HepG2 (cell line): ENCODE data around the gene DUSP9. TPM values are rescaled to one million over a fixed set of nuclear protein-coding genes. Genes with fewer than 3 reads are reported as not detected.

Source experiments
- ASH2L ChIP-seq: fragments of 300-600, 200-600 bp; sonication (generic); IDR thresholded peaks from 2 replicates; pipeline ENCODE4 v1.7.0; 2017; ENCODE audit warnings: low read depth, mild to moderate bottlenecking, moderate library complexity, mixed read lengths, low read length; ENCODE audit not compliant: insufficient read length
- DR1 ChIP-seq: sonication (generic); formaldehyde crosslinking; IDR thresholded peaks from 2 replicates; pipeline ENCODE4 v1.8.0; 2021; ENCODE audit warnings: mild to moderate bottlenecking, missing genetic modification reagents, inconsistent platforms
- FIP1L1 ChIP-seq: fragments of 200-400 bp; formaldehyde crosslinking; IDR thresholded peaks from 2 replicates; pipeline ENCODE4 v1.6.1; 2018; ENCODE audit warnings: low read depth, mild to moderate bottlenecking, low read length, moderate library complexity, borderline replicate concordance; ENCODE audit not compliant: insufficient read depth
- GATAD2A ChIP-seq: IDR thresholded peaks from 2 replicates; pipeline ENCODE4 v1.6.1; 2016
- HNF4A ChIP-seq: sonication (generic); formaldehyde crosslinking; IDR thresholded peaks from 2 replicates; pipeline ENCODE4 v1.4.0; 2020; ENCODE audit warnings: missing genetic modification reagents
- NR2C2 ChIP-seq: sonication (generic); formaldehyde crosslinking; IDR thresholded peaks from 2 replicates; pipeline ENCODE4 v1.4.0; 2020; ENCODE audit warnings: missing genetic modification reagents, mild to moderate bottlenecking, moderate library complexity, borderline replicate concordance
- POLR2AphosphoS2 ChIP-seq: IDR thresholded peaks from 2 replicates; pipeline ENCODE4 v1.6.1; 2011; ENCODE audit warnings: low read depth, low read length, improper control_type of control experiment
- RBM39 ChIP-seq: fragments of 200-400 bp; formaldehyde crosslinking; IDR thresholded peaks from one replicate; pipeline ENCODE4 v1.6.1; 2018; ENCODE audit warnings: antibody characterized with exemption, mild to moderate bottlenecking, low read depth, low read length; ENCODE audit not compliant: poor library complexity, severe bottlenecking
- SOX13 ChIP-seq, 3 experiments: fragments of 450-650 bp in 1 of 3; sonication (generic) in 1 of 3; formaldehyde crosslinking in 1 of 3; IDR thresholded peaks in 2 of 3; conservative IDR thresholded peaks in 1 of 3; 2 replicates each; pipeline versions ENCODE4 v1.5.0 to v1.6.1; 2016 to 2020; ENCODE audit warnings: antibody characterized with exemption in 1 of 3, mild to moderate bottlenecking in 1 of 3, missing compliant biosample characterization in 1 of 3, missing genetic modification reagents in 1 of 3, moderate library complexity in 1 of 3
- TOPORS ChIP-seq: sonication (generic); formaldehyde crosslinking; IDR thresholded peaks from 2 replicates; pipeline ENCODE4 v1.8.0; 2023; ENCODE audit warnings: mild to moderate bottlenecking, missing genetic modification reagents
- YY1 ChIP-seq: IDR thresholded peaks from 2 replicates; pipeline ENCODE4 v1.6.1; 2011; ENCODE audit warnings: low read length, low read depth, moderate library complexity, mild to moderate bottlenecking; ENCODE audit not compliant: insufficient read depth, insufficient replicate concordance
- ZFP82 ChIP-seq: sonication (generic); formaldehyde crosslinking; IDR thresholded peaks from 2 replicates; pipeline ENCODE4 v1.5.1; 2020; ENCODE audit warnings: mild to moderate bottlenecking, missing genetic modification reagents, borderline replicate concordance
- ZNF180 ChIP-seq: sonication (generic); formaldehyde crosslinking; IDR thresholded peaks from 2 replicates; pipeline ENCODE4 v1.4.0; 2020; ENCODE audit warnings: low read depth, missing genetic modification reagents, borderline replicate concordance
- ZNF33A ChIP-seq: sonication (generic); formaldehyde crosslinking; IDR thresholded peaks from 2 replicates; pipeline ENCODE4 v1.5.1; 2020; ENCODE audit warnings: missing genetic modification reagents, mild to moderate bottlenecking, moderate library complexity, borderline replicate concordance
- ZNF451 ChIP-seq: sonication (generic); formaldehyde crosslinking; IDR thresholded peaks from 2 replicates; pipeline ENCODE4 v1.5.0; 2020; ENCODE audit warnings: mild to moderate bottlenecking, missing genetic modification reagents
- ZNF605 ChIP-seq: sonication (generic); formaldehyde crosslinking; IDR thresholded peaks from 2 replicates; pipeline ENCODE4 v1.8.0; 2022; ENCODE audit warnings: mild to moderate bottlenecking, missing genetic modification reagents
- ZNF746 ChIP-seq: sonication (generic); formaldehyde crosslinking; IDR thresholded peaks from 2 replicates; pipeline ENCODE4 v1.8.0; 2022; ENCODE audit warnings: mild to moderate bottlenecking, missing genetic modification reagents
- polyA plus RNA-seq, 8 experiments: library from polyadenylated mRNA; depleted of rRNA in 3 of 8; stranded (reverse) in 7 of 8; unstranded in 1 of 8; fragments of >200 nt; fragmentation: Illumina TruSeq in 4 of 8; extraction: Trizol in 4 of 8; gene quantifications; 2 replicates each; pipeline versions ENCODE4 v1.2.1 to v1.2.3, GENCODE V29; 2011 to 2016; ENCODE audit warnings: low read depth in 4 of 8, missing spikeins in 1 of 8, mixed read lengths in 1 of 8; ENCODE audit not compliant: insufficient read depth in 1 of 8
- total RNA-seq, 5 experiments: library from RNA; depleted of rRNA; stranded (reverse); fragments of >200 nt; fragmentation: Illumina TruSeq; extraction: Trizol; gene quantifications; 2 replicates each; pipeline ENCODE4 v1.2.3, GENCODE V29; 2016; ENCODE audit warnings: low read depth in 1 of 5
- TF ChIP-seq, protein P1 (sequence below): sonication (generic); formaldehyde crosslinking; IDR thresholded peaks from 2 replicates; pipeline ENCODE4 v1.9.0; 2021; ENCODE audit warnings: missing genetic modification reagents, borderline replicate concordance
- TF ChIP-seq, protein P2 (sequence below): IDR thresholded peaks from 2 replicates; pipeline ENCODE4 v1.6.1; 2016; ENCODE audit warnings: low read depth, control low read depth
- TF ChIP-seq, protein P3 (sequence below): sonication (generic); formaldehyde crosslinking; IDR thresholded peaks from 2 replicates; pipeline ENCODE4 v1.5.0; 2020; ENCODE audit warnings: mild to moderate bottlenecking, missing genetic modification reagents
- TF ChIP-seq, protein P4 (sequence below): sonication (generic); formaldehyde crosslinking; IDR thresholded peaks from 2 replicates; pipeline ENCODE4 v1.4.0; 2020; ENCODE audit warnings: missing genetic modification reagents; ENCODE audit errors: not compliant biosample characterization

The DUSP9 gene
- total and polyA plus RNA-seq, 2 of the 13 experiments (the other 11 are each of a cell fraction or from before 2014, with no cell fraction given), result 235 to 435 TPM

DNA sequence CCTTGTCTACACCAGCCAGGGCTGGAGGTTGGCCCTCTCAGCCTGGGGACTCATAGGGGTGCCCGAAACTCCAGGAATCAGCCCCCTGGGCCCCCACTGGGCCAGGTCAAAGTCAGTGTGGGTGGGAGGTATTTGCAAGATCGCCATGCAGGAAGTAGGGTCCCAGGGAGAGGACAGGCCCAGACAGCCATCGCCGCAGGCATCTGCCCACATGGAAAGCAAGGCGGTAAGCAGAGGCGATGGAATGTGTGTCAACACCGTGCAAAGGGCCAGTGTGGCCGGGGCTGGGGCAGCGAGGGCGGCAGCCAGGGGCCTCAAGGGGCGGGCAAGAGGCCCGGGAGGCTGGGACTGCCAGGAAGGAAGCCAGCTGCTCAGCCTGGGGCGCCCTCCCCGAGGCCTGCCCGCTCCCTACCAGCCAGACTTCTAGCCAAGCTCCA is 19.3 kb upstream of the DUSP9 start (continued):
- TF ChIP-seq, protein P1, sequence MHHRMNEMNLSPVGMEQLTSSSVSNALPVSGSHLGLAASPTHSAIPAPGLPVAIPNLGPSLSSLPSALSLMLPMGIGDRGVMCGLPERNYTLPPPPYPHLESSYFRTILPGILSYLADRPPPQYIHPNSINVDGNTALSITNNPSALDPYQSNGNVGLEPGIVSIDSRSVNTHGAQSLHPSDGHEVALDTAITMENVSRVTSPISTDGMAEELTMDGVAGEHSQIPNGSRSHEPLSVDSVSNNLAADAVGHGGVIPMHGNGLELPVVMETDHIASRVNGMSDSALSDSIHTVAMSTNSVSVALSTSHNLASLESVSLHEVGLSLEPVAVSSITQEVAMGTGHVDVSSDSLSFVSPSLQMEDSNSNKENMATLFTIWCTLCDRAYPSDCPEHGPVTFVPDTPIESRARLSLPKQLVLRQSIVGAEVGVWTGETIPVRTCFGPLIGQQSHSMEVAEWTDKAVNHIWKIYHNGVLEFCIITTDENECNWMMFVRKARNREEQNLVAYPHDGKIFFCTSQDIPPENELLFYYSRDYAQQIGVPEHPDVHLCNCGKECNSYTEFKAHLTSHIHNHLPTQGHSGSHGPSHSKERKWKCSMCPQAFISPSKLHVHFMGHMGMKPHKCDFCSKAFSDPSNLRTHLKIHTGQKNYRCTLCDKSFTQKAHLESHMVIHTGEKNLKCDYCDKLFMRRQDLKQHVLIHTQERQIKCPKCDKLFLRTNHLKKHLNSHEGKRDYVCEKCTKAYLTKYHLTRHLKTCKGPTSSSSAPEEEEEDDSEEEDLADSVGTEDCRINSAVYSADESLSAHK (CRISPR knock-in tag), result no peak
- peak; percentile 57; the same call in 1 of the 2 replicates for TF ChIP-seq DR1
- peak; percentile 65 for TF ChIP-seq GATAD2A (CRISPR knock-in tag)
- TF ChIP-seq YY1, result peak; percentile 62
- TF ChIP-seq, protein P2, sequence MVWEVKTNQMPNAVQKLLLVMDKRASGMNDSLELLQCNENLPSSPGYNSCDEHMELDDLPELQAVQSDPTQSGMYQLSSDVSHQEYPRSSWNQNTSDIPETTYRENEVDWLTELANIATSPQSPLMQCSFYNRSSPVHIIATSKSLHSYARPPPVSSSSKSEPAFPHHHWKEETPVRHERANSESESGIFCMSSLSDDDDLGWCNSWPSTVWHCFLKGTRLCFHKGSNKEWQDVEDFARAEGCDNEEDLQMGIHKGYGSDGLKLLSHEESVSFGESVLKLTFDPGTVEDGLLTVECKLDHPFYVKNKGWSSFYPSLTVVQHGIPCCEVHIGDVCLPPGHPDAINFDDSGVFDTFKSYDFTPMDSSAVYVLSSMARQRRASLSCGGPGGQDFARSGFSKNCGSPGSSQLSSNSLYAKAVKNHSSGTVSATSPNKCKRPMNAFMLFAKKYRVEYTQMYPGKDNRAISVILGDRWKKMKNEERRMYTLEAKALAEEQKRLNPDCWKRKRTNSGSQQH (CRISPR knock-in tag), result no peak
- TF ChIP-seq SOX13 (IDR thresholded peaks at IDR 0.05), result no peak
- peak in 1 of 2 experiments; percentile 62; a peak in 2 of 4 replicates for TF ChIP-seq SOX13 (CRISPR knock-in tag; conservative IDR thresholded peaks at IDR 0.05 in 1 of 2, IDR thresholded peaks at IDR 0.05 in 1 of 2)
- peak; percentile 67 for TF ChIP-seq HNF4A (CRISPR knock-in tag)
- TF ChIP-seq, protein P3, sequence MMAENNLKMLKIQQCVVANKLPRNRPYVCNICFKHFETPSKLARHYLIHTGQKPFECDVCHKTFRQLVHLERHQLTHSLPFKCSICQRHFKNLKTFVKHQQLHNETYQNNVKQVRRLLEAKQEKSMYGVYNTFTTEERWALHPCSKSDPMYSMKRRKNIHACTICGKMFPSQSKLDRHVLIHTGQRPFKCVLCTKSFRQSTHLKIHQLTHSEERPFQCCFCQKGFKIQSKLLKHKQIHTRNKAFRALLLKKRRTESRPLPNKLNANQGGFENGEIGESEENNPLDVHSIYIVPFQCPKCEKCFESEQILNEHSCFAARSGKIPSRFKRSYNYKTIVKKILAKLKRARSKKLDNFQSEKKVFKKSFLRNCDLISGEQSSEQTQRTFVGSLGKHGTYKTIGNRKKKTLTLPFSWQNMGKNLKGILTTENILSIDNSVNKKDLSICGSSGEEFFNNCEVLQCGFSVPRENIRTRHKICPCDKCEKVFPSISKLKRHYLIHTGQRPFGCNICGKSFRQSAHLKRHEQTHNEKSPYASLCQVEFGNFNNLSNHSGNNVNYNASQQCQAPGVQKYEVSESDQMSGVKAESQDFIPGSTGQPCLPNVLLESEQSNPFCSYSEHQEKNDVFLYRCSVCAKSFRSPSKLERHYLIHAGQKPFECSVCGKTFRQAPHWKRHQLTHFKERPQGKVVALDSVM (CRISPR knock-in tag), result peak; percentile 60
- peak; percentile 81 for TF ChIP-seq RBM39
- peak; percentile 70 for TF ChIP-seq ASH2L
- no peak for TF ChIP-seq NR2C2
- TF ChIP-seq, protein P4, sequence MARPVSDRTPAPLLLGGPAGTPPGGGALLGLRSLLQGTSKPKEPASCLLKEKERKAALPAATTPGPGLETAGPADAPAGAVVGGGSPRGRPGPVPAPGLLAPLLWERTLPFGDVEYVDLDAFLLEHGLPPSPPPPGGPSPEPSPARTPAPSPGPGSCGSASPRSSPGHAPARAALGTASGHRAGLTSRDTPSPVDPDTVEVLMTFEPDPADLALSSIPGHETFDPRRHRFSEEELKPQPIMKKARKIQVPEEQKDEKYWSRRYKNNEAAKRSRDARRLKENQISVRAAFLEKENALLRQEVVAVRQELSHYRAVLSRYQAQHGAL (CRISPR knock-in tag), result peak; percentile 44
- no peak for TF ChIP-seq FIP1L1
- TF ChIP-seq POLR2AphosphoS2, result no peak
- peak; percentile 42; the same call in 1 of the 2 replicates for TF ChIP-seq ZNF33A (CRISPR knock-in tag)
- TF ChIP-seq ZNF451 (CRISPR knock-in tag), result peak; percentile 38; the same call in 1 of the 2 replicates
- TF ChIP-seq ZNF180, result no peak
- peak; percentile 33; the same call in 1 of the 2 replicates for TF ChIP-seq ZFP82 (CRISPR knock-in tag)
- TF ChIP-seq TOPORS (CRISPR knock-in tag), result peak; percentile 87
- TF ChIP-seq ZNF746 (CRISPR knock-in tag), result peak; percentile 77; the same call in 1 of the 2 replicates
- no peak for TF ChIP-seq ZNF605
